Kidney epithelial cell (primary cell): Measurements from ENCODE around the gene M6PR. TPM values are rescaled to one million over a fixed set of nuclear protein-coding genes. Genes with fewer than 3 reads are reported as not detected.

ENCODE experiments used
- DNase-seq: peaks from one replicate; pipeline ENCODE4 v3.0.0-alpha.2; 2010; ENCODE audit warnings: low read depth
- H3K27me3 ChIP-seq: 2 replicates; pipeline ENCODE4 v1.6.0; 2011; ENCODE audit warnings: low read length; ENCODE audit not compliant: control insufficient read depth, insufficient read depth
- H3K36me3 ChIP-seq: 2 replicates; pipeline ENCODE4 v1.5.1; 2011; ENCODE audit warnings: low read length; ENCODE audit not compliant: control insufficient read depth, insufficient read depth
- H3K4me3 ChIP-seq: 2 replicates; pipeline ENCODE4 v1.5.1; 2011; ENCODE audit warnings: low read depth, mild to moderate bottlenecking, control low read depth, low read length
- total RNA-seq: library from RNA; depleted of rRNA; stranded (reverse); fragments of >200 nt; gene quantifications from 2 replicates; pipeline ENCODE4 v1.2.3, GENCODE V29; 2015
- TF ChIP-seq, protein P1 (sequence below): IDR thresholded peaks from 2 replicates; pipeline ENCODE4 v1.5.1; 2011; ENCODE audit warnings: mild to moderate bottlenecking, moderate library complexity, low read length, control low read depth, inconsistent platforms; ENCODE audit not compliant: insufficient read depth, poor library complexity, severe bottlenecking

M6PR gene
- total RNA-seq, 1 donor from 2014 or later, result 256 TPM

DNA sequence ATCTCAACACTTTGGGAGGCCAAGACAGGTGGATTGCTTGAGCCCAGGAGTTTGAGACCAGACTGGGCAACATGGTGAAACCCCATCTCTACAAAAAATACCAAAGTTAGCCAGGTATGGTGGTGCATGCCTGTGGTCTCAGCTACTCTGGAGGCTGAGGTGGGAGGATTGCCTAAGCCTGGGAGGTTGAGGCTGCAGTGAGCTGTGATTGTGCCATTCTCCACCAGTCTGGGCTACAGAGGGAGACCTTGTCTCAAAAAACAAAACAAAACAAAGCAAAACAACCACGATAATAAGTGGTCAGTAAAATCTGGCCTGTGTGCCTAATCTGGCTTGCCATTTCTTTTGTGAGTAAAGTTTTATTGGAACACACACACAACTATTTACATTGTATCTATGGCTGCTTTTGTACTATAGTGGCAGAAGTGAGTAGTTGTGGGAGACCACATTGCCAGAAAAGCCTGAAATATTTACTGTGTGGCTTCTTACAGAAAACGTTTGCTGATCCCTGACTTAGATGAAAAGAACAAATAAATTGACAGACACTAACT, 20.5 kb upstream of the M6PR start:
- Histone ChIP-seq H3K4me3 (no peak overlapping the region), H3K27me3 (no peaks in the 10 kb centered on the region), H3K36me3 (no peaks in the 10 kb centered on the region)
- DNase-seq, result no peak
- TF ChIP-seq, protein P1, sequence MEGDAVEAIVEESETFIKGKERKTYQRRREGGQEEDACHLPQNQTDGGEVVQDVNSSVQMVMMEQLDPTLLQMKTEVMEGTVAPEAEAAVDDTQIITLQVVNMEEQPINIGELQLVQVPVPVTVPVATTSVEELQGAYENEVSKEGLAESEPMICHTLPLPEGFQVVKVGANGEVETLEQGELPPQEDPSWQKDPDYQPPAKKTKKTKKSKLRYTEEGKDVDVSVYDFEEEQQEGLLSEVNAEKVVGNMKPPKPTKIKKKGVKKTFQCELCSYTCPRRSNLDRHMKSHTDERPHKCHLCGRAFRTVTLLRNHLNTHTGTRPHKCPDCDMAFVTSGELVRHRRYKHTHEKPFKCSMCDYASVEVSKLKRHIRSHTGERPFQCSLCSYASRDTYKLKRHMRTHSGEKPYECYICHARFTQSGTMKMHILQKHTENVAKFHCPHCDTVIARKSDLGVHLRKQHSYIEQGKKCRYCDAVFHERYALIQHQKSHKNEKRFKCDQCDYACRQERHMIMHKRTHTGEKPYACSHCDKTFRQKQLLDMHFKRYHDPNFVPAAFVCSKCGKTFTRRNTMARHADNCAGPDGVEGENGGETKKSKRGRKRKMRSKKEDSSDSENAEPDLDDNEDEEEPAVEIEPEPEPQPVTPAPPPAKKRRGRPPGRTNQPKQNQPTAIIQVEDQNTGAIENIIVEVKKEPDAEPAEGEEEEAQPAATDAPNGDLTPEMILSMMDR, result no peak

DNA sequence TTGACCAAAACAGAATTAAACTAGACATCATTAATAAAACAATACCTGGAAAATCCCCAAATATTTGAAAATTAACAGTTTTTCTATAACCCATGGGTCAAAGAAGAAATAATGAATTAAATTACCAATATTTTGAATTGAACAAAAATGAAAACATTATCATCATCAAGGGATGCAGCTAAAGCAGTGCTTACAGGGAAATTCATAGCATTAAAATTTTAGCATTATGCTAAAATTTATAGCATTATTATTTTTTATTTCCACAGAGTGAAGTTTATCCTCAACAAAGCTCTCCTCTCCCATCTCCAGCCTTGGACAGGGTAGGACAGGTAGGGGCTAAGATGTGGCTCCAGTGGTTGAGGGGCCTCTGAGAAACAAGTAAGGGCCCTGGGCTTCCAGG, 19.3 kb upstream of the M6PR start:
- TF ChIP-seq, protein P1, result no peak
- Histone ChIP-seq H3K36me3 (no peaks in the 10 kb centered on the region), H3K27me3 (no peaks in the 10 kb centered on the region), H3K4me3 (no peak overlapping the region)
- DNase-seq, result no peak

DNA sequence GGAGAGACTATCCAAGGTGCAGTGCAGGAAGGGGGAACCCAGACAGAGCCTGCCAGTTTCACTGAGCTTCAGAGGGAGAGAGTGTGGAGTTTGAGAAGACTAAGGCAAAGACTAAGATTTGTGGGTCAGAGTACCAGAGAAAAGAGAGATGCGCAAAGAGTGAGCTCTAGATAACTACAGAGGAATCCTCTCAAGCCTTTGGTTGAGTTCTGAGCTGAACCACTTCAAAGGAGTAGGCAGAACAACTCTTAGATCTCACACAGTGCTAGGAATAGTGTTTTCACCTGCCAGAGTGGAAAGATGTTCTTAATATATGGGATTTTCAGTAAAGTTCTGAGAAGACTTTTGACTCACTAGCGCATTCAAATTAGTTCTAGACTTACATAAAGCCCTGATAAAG, 10.7 kb upstream of the M6PR start:
- TF ChIP-seq, protein P1, result no peak
- DNase-seq, result no peak
- Histone ChIP-seq H3K36me3 (no peaks in the 10 kb centered on the region), H3K27me3 (no peaks in the 10 kb centered on the region), H3K4me3 (no peak overlapping the region)

DNA sequence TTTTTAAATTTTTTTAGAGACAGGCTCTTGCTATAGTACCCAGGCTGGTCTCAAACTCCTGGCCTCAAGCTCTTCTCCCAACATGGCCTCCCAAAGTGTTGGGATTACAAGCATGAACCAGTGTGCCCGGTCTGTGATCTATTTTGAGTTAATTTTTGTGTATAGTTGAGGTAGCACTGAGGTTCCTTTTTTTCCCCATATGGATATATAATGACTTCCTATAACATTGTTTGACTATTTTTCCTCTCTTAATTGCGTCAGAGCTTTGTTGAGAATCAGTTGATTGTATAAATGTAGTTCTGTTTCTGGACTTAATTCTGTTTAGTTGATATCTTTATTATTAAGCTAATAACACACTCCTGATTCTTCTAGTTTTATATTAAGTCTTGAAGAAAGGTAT, 8.6 kb upstream of the M6PR start:
- Histone ChIP-seq H3K27me3 (no peaks in the 10 kb centered on the region), H3K36me3 (no peaks in the 10 kb centered on the region), H3K4me3 (no peak overlapping the region)
- DNase-seq, result no peak
- TF ChIP-seq, protein P1, result no peak

DNA sequence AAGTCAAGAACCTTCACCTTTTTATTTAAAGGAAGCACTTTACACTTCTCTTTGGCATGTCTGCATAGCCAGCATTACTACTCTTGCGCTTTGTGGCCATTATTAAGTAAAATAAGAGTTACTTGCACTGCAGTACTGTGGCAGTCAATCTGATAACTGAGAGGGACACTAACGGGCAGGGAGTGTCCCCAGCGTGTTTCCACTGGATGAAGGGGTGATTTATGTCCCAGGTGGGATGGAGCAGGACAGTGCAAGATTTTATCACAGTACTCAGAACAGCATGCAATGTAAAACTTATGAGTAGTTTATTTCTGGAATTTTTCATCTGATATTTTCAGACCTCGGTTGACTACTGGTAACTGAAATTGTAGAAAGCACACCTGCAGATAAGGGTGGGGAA, 8.1 kb upstream of the M6PR start:
- DNase-seq, result no peak
- TF ChIP-seq, protein P1, result no peak

DNA sequence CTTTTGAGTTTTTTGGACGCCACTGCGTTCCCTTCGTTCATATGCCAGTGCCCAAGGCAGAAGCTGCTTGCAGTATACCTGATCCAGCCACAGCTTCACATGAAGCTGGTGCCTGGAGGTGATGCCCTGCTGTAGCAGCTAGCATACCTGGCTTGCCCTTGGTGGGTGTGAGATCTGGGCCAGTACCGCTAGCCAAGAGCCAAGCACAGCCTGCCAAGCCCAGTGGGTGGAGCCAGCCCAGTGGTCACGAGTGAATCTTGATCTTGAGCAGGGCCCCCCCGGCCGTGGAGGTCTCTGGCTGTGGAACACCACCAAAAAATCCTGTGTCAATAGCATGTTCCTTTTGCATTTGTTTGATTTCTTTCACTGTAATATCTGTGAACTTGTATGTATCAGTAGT, 7.3 kb upstream of the M6PR start:
- TF ChIP-seq, protein P1, result no peak
- H3K36me3 ChIP-seq, result no peaks in the 10 kb centered on the region
- H3K27me3 ChIP-seq, result no peaks in the 10 kb centered on the region
- no peak overlapping the region for H3K4me3 ChIP-seq
- no peak for DNase-seq

More for the DNA sequence above, 8.1 kb upstream of the M6PR start:
- Histone ChIP-seq H3K4me3 (no peak overlapping the region), H3K27me3 (no peaks in the 10 kb centered on the region), H3K36me3 (no peaks in the 10 kb centered on the region)
